Mucosa of descending colon (tissue), 3 donors: ENCODE data around the gene PMS1. TPM values are rescaled to one million over a fixed set of nuclear protein-coding genes. Genes with fewer than 3 reads are reported as not detected.

Source experiments
- ATAC-seq: fragments of 200-7000 bp; cut with Tn5 transposase; one replicate; pipeline ENCODE4 v1.9.1; 2020; ENCODE audit warnings: mild to moderate bottlenecking, moderate library complexity
- DNase-seq, 3 donors: peaks; one replicate each; pipeline ENCODE4 v3.0.0-alpha.2; 2020
- H3K36me3 ChIP-seq: fragments of 200-600 bp; one replicate; pipeline ENCODE4 v1.8.0; 2021; ENCODE audit warnings: low read depth, mild to moderate bottlenecking
- H3K4me1 ChIP-seq: fragments of 200-600 bp; one replicate; pipeline ENCODE4 v1.8.0; 2021; ENCODE audit warnings: low read depth, mild to moderate bottlenecking
- H3K4me3 ChIP-seq: fragments of 200-600 bp; one replicate; pipeline ENCODE4 v1.8.0; 2021; ENCODE audit warnings: mild to moderate bottlenecking
- H3K9me3 ChIP-seq: fragments of 200-600 bp; one replicate; pipeline ENCODE4 v1.8.0; 2021; ENCODE audit warnings: mild to moderate bottlenecking
- CTCF ChIP-seq: fragments of 200-600 bp; IDR thresholded peaks from one replicate; pipeline ENCODE4 v1.8.0; 2022; ENCODE audit warnings: antibody characterized with exemption, mild to moderate bottlenecking
- intact Hi-C, 2 donors: fragments of 100-400 bp; cut with DNase I in 1 of 2; cut with micrococcal nuclease in 1 of 2; formaldehyde crosslinking; loops; one replicate each; pipeline versions ENCODE4 v1.11.0 to v1.11.1; 2022; cut with DNase I, micrococcal nuclease
- total RNA-seq, 3 donors: library from RNA; stranded (reverse); fragmentation: NEBNext Ultra II Directional in 2 of 3; extraction: Animal tissue kit (Norgen Biotek cat#: 25700) in 2 of 3; gene quantifications; one replicate each; pipeline versions ENCODE4 v1.2.1 to v1.2.4, GENCODE V29; 2021 to 2023
- donor health status: DM: no; HTN: no; CAD: no; lungs with moderate emphysema.
- donor health status: DM: no; HTN: no; CAD: no.
- donor health status: DM: no; HTN: yes; CAD: no.

Gene PMS1
- total RNA-seq, 3 donors from 2014 or later: 13.5 to 30.3 (median 17.2) TPM

GRCh38 chr2:189870381-189871085, 86.3 kb downstream of the PMS1 start:
- TF ChIP-seq CTCF: no peak
- no peaks in the 10 kb centered on the region for H3K9me3 ChIP-seq
- H3K36me3 ChIP-seq: no peaks in the 10 kb centered on the region
- intact Hi-C loops: no loop called here
- no peaks in the 10 kb centered on the region for H3K4me1 ChIP-seq
- ATAC-seq (no peak), DNase-seq (no peak)
- no peak overlapping the region for H3K4me3 ChIP-seq

- no peaks in the 10 kb centered on the region for H3K4me1 ChIP-seq
- intact Hi-C loops: no loop called here
- no peak for TF ChIP-seq CTCF
- no peaks in the 10 kb centered on the region for H3K36me3 ChIP-seq
- no peak overlapping the region for H3K4me3 ChIP-seq
- ATAC-seq (no peak), DNase-seq (no peak)
- no peaks in the 10 kb centered on the region for H3K9me3 ChIP-seq
Observed at GRCh38 chr2:189873696-189874095, 89.4 kb downstream of the PMS1 start.

GRCh38 chr2:189874586-189875320, 90.5 kb downstream of the PMS1 start:
- Histone ChIP-seq H3K4me3 (no peak overlapping the region), H3K4me1 (no peaks in the 10 kb centered on the region), H3K36me3 (no peaks in the 10 kb centered on the region), H3K9me3 (no peaks in the 10 kb centered on the region)
- TF ChIP-seq CTCF: no peak
- intact Hi-C loops: no loop called here
- DNase-seq (no peak), ATAC-seq (no peak)

GRCh38 chr2:189876271-189876670, 92.0 kb downstream of the PMS1 start:
- intact Hi-C loops: no loop called here
- TF ChIP-seq CTCF: no peak
- Histone ChIP-seq H3K9me3 (no peaks in the 10 kb centered on the region), H3K4me1 (no peaks in the 10 kb centered on the region), H3K4me3 (no peak overlapping the region), H3K36me3 (no peaks in the 10 kb centered on the region)
- ATAC-seq: no peak
- no peak for DNase-seq

- intact Hi-C loops: no loop called here
Observed at GRCh38 chr2:189879716-189880081, 95.4 kb downstream of the PMS1 start.

More at GRCh38 chr2:189879716-189880081, 95.4 kb downstream of the PMS1 start:
- ATAC-seq: no peak
- no peak for TF ChIP-seq CTCF
- H3K36me3 ChIP-seq: no peaks in the 10 kb centered on the region
- H3K9me3 ChIP-seq: no peaks in the 10 kb centered on the region
- no peaks in the 10 kb centered on the region for H3K4me1 ChIP-seq
- DNase-seq: no peak
- H3K4me3 ChIP-seq: no peak overlapping the region
